IMR-90 (cell line): ENCODE measurements around the gene PID1. TPM values are rescaled to one million over a fixed set of nuclear protein-coding genes. Genes with fewer than 3 reads are reported as not detected.

Source experiments
- ATAC-seq: fragments of 200-7000 bp; cut with Tn5 transposase; 2 replicates; pipeline ENCODE4 v1.9.1; 2020; ENCODE audit warnings: low read depth, mild to moderate bottlenecking, moderate library complexity
- BruUV-seq: library from RNA; stranded (reverse); fragments of 400-500 nt; replicated peaks from 2 replicates; lab custom pipeline; 2021; lab: Mats Ljungman, UMichigan
- CTCF ChIA-PET: fragments of 300-600 bp; formaldehyde crosslinking; extraction: SDS; loops from one replicate; lab custom pipeline; 2021; ENCODE audit warnings: antibody characterized with exemption; lab: Yijun Ruan, JAX
- POLR2A ChIA-PET: fragments of 300-600 bp; sonication (Branson Sonifier 250); formaldehyde crosslinking; loops from one replicate; lab custom pipeline; 2022; ENCODE audit warnings: antibody characterized with exemption; ENCODE audit not compliant: unreplicated experiment; lab: Charles Lee
- DNase-seq: peaks from one replicate; pipeline ENCODE4 v3.0.0; 2013
- H2AFZ ChIP-seq: replicated peaks from 2 replicates; pipeline ENCODE3; 2013; ENCODE audit warnings: low read length, mild to moderate bottlenecking; ENCODE audit not compliant: poor library complexity
- H2AK5ac ChIP-seq: 2 replicates; pipeline ENCODE4 v1.6.1; 2013; ENCODE audit warnings: low read depth, low read length, inconsistent platforms
- H2AK9ac ChIP-seq: replicated peaks from 2 replicates; pipeline ENCODE3; 2013; ENCODE audit warnings: mild to moderate bottlenecking, low read depth, low read length, moderate library complexity; ENCODE audit not compliant: poor library complexity
- H2BK120ac ChIP-seq: 2 replicates; pipeline ENCODE4 v1.6.1; 2013; ENCODE audit warnings: low read depth, low read length, inconsistent platforms
- H2BK15ac ChIP-seq: 3 replicates; pipeline ENCODE4 v1.6.1; 2013; ENCODE audit warnings: low read depth, low read length, inconsistent platforms
- H2BK20ac ChIP-seq: 2 replicates; pipeline ENCODE4 v1.6.1; 2013; ENCODE audit warnings: low read depth, mild to moderate bottlenecking, inconsistent platforms, low read length, moderate library complexity
- H2BK5ac ChIP-seq: 2 replicates; pipeline ENCODE4 v1.6.1; 2013; ENCODE audit warnings: mild to moderate bottlenecking, low read depth, low read length, inconsistent platforms; ENCODE audit not compliant: poor library complexity, severe bottlenecking
- H3K14ac ChIP-seq: replicated peaks from 2 replicates; pipeline ENCODE4 v1.6.1; 2013; ENCODE audit warnings: low read depth, low read length, inconsistent platforms
- H3K18ac ChIP-seq: 2 replicates; pipeline ENCODE4 v1.6.1; 2013; ENCODE audit warnings: low read depth, low read length, control low read depth
- H3K23ac ChIP-seq: 2 replicates; pipeline ENCODE4 v1.6.1; 2013; ENCODE audit warnings: low read depth, low read length, inconsistent platforms
- H3K27ac ChIP-seq: 2 replicates; pipeline ENCODE4 v1.5.1; 2013; ENCODE audit warnings: mild to moderate bottlenecking, control low read depth, low read length; ENCODE audit not compliant: insufficient read depth
- H3K27me3 ChIP-seq: 2 replicates; pipeline ENCODE4 v1.6.1; 2013; ENCODE audit warnings: low read length; ENCODE audit not compliant: control insufficient read depth, insufficient read depth
- H3K36me3 ChIP-seq: 2 replicates; pipeline ENCODE4 v1.6.1; 2013; ENCODE audit warnings: low read length, mixed read lengths; ENCODE audit not compliant: control insufficient read depth, insufficient read depth
- H3K4ac ChIP-seq: 2 replicates; pipeline ENCODE4 v1.6.1; 2013; ENCODE audit warnings: low read depth, low read length, inconsistent platforms
- H3K4me1 ChIP-seq: 2 replicates; pipeline ENCODE4 v1.6.1; 2013; ENCODE audit warnings: low read length, mixed read lengths; ENCODE audit not compliant: control insufficient read depth, insufficient read depth
- H3K4me2 ChIP-seq: 2 replicates; pipeline ENCODE4 v1.6.1; 2013; ENCODE audit warnings: low read depth, mild to moderate bottlenecking, control low read depth, low read length, moderate library complexity
- H3K4me3 ChIP-seq: 2 replicates; pipeline ENCODE4 v1.5.1; 2013; ENCODE audit warnings: low read depth, mild to moderate bottlenecking, control low read depth, low read length, moderate library complexity; ENCODE audit not compliant: insufficient read depth
- H3K56ac ChIP-seq: 2 replicates; pipeline ENCODE4 v1.6.1; 2013; ENCODE audit warnings: low read length, inconsistent platforms; ENCODE audit not compliant: insufficient read depth; ENCODE audit errors: extremely low read depth
- H3K79me1 ChIP-seq, 2 experiments: 2 replicates each; pipeline ENCODE4 v1.6.1; 2013; ENCODE audit warnings: low read length in 2 of 2, inconsistent platforms in 1 of 2, low read depth in 1 of 2
- H3K9ac ChIP-seq: 2 replicates; pipeline ENCODE4 v1.6.1; 2013; ENCODE audit warnings: low read depth, low read length, control low read depth
- H3K9me1 ChIP-seq: 2 replicates; pipeline ENCODE4 v1.6.1; 2013; ENCODE audit warnings: low read length, inconsistent platforms; ENCODE audit not compliant: insufficient read depth
- H3K9me3 ChIP-seq: 2 replicates; pipeline ENCODE4 v1.6.1; 2013; ENCODE audit warnings: low read length; ENCODE audit not compliant: control insufficient read depth, insufficient read depth
- H4K20me1 ChIP-seq: 2 replicates; pipeline ENCODE4 v1.6.1; 2013; ENCODE audit warnings: low read length, inconsistent platforms; ENCODE audit not compliant: insufficient read depth
- H4K5ac ChIP-seq: 2 replicates; pipeline ENCODE4 v1.6.1; 2013; ENCODE audit warnings: mild to moderate bottlenecking, low read depth, low read length, control low read depth
- H4K8ac ChIP-seq, 2 experiments: 2 replicates each; pipeline ENCODE4 v1.6.1; 2013; ENCODE audit warnings: low read depth in 2 of 2, low read length in 2 of 2, control low read depth in 1 of 2, inconsistent platforms in 1 of 2
- H4K91ac ChIP-seq: 2 replicates; pipeline ENCODE4 v1.6.1; 2013; ENCODE audit warnings: low read depth, low read length, inconsistent platforms; ENCODE audit not compliant: insufficient read depth
- BHLHE40 ChIP-seq: fragments of 150-350 bp; IDR thresholded peaks from 2 replicates; pipeline ENCODE4 v1.6.1; 2016; ENCODE audit warnings: mild to moderate bottlenecking, low read depth, low read length
- CHD1 ChIP-seq: IDR thresholded peaks from 2 replicates; pipeline ENCODE4 v1.6.1; 2012; ENCODE audit warnings: low read depth, low read length, improper control_type of control experiment
- WGBS, 2 experiments: methylation state at CpG; one replicate each; pipeline versions ENCODE4 v1.1.5 to v1.1.7; 2013; ENCODE audit warnings: missing lambda C conversion rate in 2 of 2; ENCODE audit not compliant: insufficient read length in 1 of 2; ENCODE audit errors: extremely low coverage in 2 of 2; 5-methylcytosine and 5-hydroxymethylcytosine counted together
- dilution Hi-C: fragments of 300-500 bp; cut with HindIII; formaldehyde crosslinking; loops from one replicate; pipeline ENCODE4 v1.14.3; 2018; ENCODE audit warnings: low sequenced_read_pairs; ENCODE audit not compliant: unreplicated experiment
- in situ Hi-C: fragments of 300-500 bp; cut with MboI; formaldehyde crosslinking; loops from 3 replicates; pipeline ENCODE4 v1.14.3; 2019; ENCODE audit warnings: low sequenced_read_pairs, inconsistent platforms, mixed read lengths
- intact Hi-C: fragments of 100-400 bp; cut with micrococcal nuclease; formaldehyde crosslinking; loops from 2 replicates; pipeline ENCODE4 v1.10.0; 2022
- polyA plus RNA-seq, 3 experiments: library from polyadenylated mRNA; depleted of rRNA; stranded (reverse); fragments of >200 nt; gene quantifications; 2 replicates each; pipeline ENCODE4 v1.2.3, GENCODE V29; 2012; ENCODE audit warnings: low replicate concordance in 1 of 3
- total RNA-seq: library from RNA; depleted of rRNA; stranded (reverse); fragments of >200 nt; gene quantifications from 2 replicates; pipeline ENCODE4 v1.2.3, GENCODE V29; 2012

Gene PID1
- total and polyA plus RNA-seq, 2 of the 4 experiments (the other 2 are of a cell fraction) = 0.90 to 1.9 TPM

GRCh38 chr2:229033816-229034215 lies 237.3 kb downstream of the PID1 start:
- no peak overlapping the region for H4K8ac ChIP-seq
- TF ChIP-seq BHLHE40 (no peak), CHD1 (no peak)
- no peak overlapping the region for H2BK120ac ChIP-seq
- H3K14ac ChIP-seq = no peak overlapping the region
- DNase-seq (no peak), ATAC-seq (no peak)
- no CpG with 5 or more reads among the region's 3 CpGs for WGBS, 2 experiments
- H4K5ac ChIP-seq = no peak overlapping the region
- H2AK5ac ChIP-seq = no peak overlapping the region
- no peaks in the 10 kb centered on the region for H4K20me1 ChIP-seq
- intact Hi-C loops = no loop called here
- no peak overlapping the region for H3K9ac ChIP-seq
- no peaks in the 10 kb centered on the region for H3K79me1 ChIP-seq
- H3K36me3 ChIP-seq = no peaks in the 10 kb centered on the region
- H3K4me2 ChIP-seq = no peak overlapping the region
- H3K9me3 ChIP-seq = peaks cover 5% of the 10 kb centered on the region
- in situ Hi-C loops = no loop called here
- H4K91ac ChIP-seq = no peak overlapping the region
- H3K56ac ChIP-seq = no peak overlapping the region
- no peaks in the 10 kb centered on the region for H3K9me1 ChIP-seq
- H3K4me1 ChIP-seq = no peaks in the 10 kb centered on the region
- no peak overlapping the region for H3K4ac ChIP-seq
- no peak overlapping the region for H3K23ac ChIP-seq
- dilution Hi-C loops = no loop called here
- H2BK5ac ChIP-seq = no peak overlapping the region
- no peak overlapping the region for H3K4me3 ChIP-seq
- BruUV-seq = no TSS peak
- H2AK9ac ChIP-seq = no peak overlapping the region
- H2BK15ac ChIP-seq = no peak overlapping the region
- H2BK20ac ChIP-seq = no peak overlapping the region
- no peak overlapping the region for H3K18ac ChIP-seq
- ChIA-PET CTCF (no interaction called here), POLR2A (no interaction called here)
- H3K27me3 ChIP-seq = no peaks in the 10 kb centered on the region
- no peak overlapping the region for H3K27ac ChIP-seq
- no peak overlapping the region for H2AFZ ChIP-seq
